Activated T-helper 1 cell treated with anti-CD3 and anti-CD28 coated beads, Interleukin-2, amount 50 U/mL, for 16 hours (primary cell): Measurements from ENCODE around the gene HBS1L.
A peak's percentile ranks its signal among the peaks of the same experiment; 100 is the strongest.

Experiments used
- DNase-seq, 2 donors: peaks; one replicate each; pipeline ENCODE4 v3.0.0-alpha.2; 2020; ENCODE audit warnings: low read depth in 1 of 2, low spot score in 1 of 2

The HBS1L gene

DNA sequence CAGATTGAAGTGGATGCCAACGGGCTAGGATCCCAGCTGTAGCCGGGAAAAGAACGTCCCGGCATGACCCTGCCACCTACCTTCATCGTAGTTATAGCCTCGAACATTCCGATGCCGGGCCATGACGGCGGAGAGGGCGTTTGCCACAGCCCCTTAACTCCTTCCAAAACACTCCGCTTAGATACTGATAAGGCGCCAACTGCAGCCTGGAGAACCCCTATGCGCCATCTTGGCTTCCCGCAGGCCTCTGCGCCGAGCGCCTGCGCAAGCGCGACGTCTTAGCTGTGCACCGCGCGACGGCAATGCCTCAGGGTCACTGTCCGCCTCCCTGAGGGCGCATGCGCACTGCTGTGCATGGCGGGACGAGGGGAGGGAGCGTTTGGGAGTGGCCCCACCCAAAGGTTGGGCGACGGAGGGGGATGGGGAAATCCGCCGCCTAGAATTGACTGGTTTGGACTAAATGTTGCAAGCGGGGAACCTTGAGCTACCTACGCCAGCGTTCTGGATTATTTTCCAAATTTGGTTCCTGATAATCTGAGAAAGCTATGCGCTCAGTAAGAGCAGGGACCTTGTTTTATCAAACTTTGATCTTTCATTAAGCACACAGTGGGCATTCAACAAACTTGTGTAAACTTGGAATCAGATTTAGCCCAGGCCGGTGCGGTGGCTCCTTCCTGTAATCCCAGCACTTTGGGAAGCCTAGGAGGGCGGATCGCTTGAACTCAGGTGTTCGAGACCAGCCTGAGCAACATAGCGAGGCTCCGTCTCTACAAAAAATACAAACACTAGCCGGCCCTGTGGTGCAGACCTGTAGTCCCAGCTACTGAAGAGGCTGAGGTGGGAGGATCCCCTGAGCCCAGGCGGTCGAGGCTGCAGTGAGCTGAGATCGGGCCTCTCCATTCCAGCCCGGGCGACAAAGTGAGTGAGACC is at the start of gene HBS1L:
Gene HBS1L, minus strand, starts transcription at position 254 of the 930 bp plus-strand sequence. Its CDS starts 131 bp downstream, at position 123.
- peak; percentile 88 to 97 for DNase-seq

DNA sequence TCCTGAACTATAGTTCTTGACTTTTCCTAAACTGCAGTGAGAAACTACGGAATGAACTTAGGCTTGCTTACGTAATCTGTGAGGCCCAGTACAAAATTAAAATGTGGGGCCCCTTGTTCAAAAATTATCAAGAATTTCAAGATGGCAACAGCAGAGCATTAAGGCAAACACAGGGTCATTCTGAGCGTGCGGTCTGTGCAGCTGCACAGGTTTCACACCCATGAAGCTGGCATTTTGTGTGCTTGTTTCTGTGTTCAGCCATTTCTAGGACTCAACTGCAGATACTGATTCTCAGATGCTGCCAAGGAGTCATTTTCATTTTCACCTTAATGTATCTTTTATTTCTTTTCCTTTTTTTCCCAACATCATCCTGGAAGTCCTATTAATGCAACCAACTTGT is 49.6 kb upstream of the HBS1L start:
- no peak for DNase-seq

DNA sequence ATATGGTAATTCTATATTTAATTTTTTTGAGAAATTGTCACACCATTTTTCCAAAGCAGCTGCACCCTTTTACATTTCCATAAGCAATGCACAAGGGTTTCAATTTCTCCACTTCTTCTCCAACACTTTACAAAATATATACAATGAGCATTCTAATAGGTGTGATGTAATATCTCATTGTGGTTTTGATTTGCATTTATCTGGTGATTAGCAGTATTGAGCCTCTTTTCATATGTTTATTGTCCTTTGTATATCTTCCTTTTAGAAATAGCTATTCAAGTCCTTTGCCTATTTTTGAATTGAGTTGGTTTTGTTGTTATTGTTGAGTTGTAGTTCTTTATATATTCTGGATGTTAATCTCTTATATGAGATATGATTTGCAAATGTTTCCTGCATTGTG is 47.6 kb upstream of the HBS1L start:
- DNase-seq, result no peak

DNA sequence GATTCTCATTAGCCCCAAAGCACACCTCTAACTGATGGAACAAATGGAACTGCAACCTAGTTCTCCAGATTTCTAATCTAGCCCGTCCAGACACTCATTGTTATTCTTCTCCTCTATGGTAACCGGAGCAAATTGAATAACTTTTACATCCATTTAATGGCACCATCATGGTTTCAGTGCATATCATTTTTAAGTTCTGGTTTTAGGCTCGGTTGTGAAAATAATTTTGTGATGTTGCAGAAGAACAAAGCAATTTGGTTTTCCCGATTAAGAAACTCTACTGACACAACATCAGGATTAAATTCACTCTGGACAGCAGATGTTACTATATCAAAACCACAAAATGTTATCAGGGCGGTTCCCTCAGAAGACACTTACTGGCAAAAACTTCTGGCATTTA is 42.5 kb upstream of the HBS1L start:
- DNase-seq, result no peak

DNA sequence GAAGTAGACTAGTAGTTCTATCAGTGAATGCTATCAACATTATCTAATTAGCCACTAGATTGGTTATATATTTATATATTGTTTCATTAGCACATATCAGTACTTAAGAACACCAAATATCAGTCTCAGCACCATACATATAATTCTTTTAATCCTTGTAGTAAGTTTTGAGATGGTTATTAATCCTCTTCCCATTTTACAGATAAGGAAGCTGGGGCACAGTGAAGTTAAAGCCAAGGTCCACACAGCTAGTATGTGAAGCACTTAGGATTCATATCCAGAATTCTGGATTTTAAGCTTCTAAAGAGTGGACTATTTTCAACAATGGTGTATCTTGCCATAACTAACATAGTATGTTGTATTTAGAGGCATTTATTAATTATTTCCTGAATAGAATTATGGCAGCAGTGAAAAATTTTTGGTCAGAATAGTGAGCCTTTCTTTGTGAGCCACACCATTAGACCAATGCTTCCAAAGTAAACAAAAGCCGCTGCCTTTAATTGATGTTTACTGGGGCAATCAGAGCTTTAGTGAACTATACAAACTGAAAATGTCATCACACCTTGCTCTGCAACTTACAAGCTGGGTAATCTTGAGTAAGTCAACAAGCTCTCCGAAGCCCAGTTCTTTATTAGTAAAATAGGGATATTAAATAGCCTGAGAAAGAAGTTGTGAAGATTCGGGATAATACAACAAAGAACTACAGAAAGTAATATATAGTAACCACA is 41.9 kb upstream of the HBS1L start:
- DNase-seq, result no peak

DNA sequence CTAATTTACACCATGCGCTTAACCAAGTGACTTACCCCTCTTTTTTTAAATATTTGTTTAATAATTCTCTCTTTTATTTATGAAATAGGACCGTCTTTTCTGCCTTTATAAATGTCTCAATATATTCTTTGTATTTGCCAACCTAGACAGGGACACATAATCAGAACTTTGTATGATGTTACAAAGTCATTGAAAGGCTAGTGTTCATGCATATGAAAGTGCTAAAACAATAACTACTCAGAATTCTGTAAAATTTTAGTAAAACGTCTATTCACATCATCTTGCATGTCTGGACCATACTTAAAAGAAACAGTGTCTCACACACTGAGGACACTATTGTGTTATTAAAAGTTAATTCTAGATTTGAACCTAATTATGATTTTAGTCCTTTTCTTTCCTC is 41.1 kb upstream of the HBS1L start:
- no peak for DNase-seq

DNA sequence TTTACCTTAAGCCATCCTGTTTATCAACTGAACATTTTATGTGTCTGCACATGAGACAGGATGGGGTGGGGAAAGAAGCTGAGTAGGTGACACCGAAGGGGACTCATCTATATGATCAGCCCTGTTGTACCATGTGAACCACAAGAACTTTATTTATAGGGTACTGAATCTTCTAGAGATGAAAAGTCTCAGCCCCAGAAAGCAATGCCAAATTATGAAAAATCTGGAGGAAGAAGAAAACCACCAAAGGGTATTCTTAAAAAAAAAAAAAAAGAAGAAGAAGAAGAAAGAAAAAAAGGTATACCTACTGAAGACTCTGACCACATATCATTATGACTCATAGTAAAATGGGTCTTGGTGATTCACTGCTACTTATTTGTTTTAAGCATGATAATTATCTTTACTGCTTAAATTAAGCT is 39.8 kb upstream of the HBS1L start:
- no peak for DNase-seq

DNA sequence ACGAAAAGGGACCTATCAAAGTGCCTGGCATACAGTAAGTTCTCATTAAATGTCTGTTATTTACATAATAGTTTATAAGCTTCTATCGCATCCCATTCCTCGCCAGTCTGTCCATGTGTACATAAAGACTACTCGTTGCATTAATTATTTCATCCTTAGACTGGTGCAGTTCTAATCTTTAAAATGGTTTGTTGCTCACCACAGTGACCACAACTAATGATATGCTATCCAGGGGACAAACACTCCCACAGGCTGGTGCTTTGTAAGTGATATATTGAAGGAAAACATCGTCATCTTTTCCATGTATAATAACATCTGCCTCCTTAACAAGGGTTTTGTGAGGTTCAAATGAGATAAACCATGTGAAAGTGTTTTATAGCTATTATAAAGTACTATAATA is 39.0 kb upstream of the HBS1L start:
- no peak for DNase-seq

DNA sequence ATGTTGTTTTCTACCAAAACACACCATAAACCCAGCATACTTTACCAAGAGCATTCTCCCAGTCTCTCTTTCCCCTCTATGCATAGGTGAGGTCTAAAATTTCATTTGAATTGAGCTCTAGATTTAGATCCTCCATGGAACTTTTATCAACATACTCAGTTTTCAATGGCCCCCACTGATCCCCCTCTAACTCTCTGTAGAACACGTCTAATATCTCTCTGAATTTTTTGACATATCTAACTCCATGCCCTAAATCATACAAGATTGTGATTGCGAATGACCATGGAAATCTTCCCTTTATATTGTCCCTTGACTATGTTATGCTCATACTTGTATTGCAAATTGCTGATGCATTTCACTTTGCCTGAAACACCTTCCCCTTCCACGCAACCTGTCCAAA is 38.1 kb upstream of the HBS1L start:
- DNase-seq, result no peak

DNA sequence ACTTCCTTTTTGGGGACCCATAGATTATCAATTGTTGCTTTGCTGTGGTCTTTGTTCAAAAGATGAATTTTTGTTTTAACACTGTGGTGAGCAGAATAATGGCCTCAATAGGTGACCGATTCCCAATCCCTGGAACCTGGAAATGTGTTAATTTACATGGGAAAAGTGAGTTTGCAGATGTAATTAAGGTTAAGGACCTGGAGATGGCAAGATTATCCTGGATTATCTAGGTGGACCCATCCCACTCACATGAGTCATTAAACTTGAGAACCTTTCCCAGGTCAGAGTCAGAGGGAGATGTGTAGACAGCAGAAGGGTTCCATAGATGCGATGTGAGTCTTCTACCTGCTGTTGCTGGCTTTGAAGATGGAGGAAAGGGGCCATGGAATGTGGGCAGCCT is 36.2 kb upstream of the HBS1L start:
- no peak for DNase-seq

DNA sequence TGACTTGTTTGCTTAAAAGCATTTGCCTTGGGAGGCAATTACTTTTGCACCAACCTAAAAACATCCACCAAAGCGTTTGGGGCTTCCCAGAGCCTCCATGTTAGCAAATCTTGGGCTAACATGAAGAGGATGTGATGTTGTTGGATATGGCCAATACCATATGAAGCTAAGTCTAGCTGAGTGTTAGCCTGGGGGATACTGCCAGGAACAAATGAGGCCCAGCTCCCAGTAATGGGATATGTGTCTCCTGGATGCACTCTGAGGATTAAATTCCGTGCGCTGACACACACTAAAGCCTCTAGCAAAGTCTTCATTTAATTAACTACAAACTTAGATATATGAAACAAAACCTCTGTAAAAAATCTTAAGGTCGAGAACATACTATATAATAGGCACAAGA is 35.3 kb upstream of the HBS1L start:
- DNase-seq, result no peak

DNA sequence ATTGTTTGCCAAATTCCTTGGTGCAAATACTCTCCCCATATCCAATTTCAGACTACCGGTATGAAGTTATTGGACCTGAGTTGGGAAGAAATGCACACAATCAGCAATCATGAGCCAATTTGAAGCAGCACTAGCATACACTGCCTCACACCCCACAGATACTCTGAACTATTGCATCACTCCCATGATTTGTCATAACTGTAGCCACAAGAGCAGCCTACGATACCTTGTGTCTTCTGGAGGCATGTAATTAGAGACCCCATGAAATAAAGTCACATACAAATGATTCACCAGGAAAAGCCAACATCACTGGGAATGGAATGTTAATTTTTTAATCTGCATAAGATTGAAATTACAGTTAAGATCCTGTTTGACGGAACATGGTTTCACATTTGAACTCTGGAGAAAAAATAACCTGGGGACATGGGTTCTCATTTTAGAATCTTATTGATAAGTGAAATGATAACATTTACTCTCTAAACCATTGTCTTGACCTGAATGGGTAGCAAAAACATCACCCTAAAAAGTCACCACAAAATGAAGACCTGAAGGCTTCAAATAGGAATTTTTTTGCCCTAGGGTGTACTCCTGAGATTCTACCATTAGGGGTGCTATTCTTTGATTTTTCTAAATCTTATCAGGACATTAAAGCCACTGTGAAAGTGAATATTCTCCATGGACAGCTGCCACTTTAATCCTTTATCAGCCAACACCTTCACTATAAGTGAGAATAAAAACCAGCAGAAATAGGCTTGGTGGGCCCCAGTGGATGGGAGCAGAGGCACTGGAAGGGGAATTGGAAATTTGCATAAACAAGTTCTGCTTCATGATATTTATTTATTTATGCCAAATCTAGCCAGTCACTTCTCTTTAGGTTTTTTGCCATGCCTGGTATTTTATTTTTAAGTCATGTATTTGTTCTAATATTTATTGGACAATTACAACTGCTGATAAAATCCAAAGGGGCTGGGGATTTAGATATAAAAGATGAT is 34.5 kb upstream of the HBS1L start:
- no peak for DNase-seq

DNA sequence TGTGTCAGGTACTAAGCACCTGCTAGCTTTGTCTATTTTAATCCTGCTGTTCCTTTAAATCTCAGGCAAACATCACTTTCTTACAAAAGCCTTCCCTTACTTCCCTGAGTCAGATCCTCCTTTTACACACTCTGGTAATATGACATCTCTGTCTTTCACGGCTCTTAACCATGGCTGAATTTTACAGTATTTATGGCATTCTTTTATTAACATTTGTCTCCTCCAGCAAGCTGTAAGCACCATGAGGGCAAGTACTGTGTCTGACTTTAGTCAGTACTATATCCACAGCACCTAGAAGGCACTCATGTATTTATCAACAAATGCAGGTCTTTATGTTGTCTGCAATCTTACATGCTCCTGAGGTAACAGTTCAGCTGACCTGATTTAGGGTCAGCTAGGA is 33.7 kb upstream of the HBS1L start:
- no peak for DNase-seq

DNA sequence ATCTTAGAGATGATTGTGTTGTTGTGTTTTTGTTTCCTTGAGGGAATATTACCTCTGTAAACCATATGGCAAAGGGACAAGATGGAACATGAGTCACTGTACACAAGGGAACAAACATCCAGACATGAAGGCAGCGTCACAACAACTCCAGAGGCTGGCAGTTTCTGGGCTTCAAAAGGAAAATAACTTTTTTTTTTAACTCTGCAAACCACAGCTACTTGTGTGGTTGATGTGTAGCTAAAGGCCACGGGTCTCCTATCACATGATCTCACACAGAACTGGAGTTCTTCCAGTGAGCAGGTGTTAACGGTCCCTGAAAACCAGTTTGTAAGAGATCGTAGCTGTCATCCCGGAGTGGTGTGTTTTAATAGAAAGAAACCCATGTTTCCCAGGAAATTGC is 33.2 kb upstream of the HBS1L start:
- no peak for DNase-seq

DNA sequence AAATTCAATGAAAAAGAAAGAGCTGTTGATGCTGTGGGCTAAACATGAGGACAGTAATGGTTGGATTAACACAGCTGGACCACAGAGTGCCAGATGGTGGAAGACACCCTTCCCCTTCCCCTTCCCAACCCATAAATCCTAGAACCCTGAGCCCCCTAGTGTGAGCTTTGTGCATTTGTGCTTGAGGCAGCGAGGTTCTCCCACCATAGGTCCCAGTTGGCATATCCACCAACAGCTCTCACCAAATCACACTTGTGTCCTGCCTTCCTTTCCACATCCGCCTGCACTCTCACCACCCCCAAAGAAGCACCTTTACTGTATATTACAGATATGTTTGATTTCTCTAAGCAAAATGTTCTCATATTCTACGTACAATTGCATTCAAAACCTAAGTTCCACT is 32.8 kb upstream of the HBS1L start:
- no peak for DNase-seq

DNA sequence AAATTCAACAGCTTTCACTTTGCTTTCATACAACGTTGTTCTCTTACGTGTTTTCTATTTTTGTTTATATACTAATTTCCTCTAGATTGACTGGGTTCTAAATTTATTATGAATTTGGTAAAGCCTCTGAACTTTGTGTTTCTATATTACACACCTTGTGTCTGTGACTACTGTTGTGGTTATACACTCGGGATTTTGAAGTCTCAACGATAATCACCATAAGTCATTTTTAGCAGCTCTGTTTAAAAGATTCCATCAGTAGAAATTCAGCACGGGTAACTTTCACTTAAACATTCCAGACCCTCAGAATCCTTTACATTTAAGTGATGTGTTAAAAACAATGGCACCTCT is 31.8 kb upstream of the HBS1L start:
- DNase-seq, result no peak

DNA sequence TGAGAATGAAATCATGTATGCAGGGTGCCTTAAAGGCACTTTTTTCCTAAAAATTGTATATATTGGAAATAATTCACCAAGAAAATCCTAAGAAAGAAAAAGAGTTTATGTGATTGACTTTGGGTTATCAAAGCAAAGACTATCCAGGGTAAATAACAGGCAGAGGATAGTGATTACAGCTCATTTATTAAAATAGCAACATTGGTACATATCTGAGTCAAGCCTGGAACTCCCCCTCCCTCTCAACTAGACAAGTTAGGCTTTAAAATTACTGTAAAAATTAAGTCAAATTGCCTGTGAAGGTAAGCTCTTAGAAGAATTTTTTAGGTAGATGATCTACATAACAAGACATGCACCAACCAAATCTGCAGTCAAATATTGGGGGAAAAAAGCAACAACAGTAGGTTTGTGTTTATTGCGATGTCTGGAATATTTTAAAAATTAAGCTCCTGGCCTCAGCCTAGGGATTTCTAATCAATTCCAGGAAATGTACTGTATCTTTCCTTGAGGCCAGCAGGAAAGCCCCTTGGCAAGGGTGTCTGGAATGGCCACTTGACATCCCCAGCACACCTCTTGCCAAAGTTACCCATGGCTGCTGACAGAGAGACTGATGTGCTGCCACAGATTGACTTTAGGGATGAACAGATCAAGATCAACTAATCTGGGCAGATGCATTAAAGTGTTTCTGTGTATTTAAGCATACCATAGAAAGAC is 31.2 kb upstream of the HBS1L start:
- DNase-seq, result no peak

DNA sequence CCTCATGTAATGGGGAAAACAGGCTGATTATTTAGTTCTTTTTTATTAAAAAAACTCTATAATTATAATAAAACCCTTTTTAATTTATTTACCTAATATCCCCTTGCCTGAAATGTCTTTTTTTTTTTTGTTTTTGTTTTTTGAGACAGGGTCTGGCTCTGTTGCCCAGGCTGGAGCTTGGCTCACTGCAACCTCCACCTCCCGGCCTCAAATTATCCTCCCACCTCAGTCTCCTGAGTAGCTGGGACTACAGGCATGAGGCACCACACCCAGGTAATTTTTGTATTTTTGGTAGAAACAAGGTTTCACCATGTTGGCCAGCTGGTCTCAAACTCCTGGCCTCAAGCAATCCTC is 30.3 kb upstream of the HBS1L start:
- no peak for DNase-seq

DNA sequence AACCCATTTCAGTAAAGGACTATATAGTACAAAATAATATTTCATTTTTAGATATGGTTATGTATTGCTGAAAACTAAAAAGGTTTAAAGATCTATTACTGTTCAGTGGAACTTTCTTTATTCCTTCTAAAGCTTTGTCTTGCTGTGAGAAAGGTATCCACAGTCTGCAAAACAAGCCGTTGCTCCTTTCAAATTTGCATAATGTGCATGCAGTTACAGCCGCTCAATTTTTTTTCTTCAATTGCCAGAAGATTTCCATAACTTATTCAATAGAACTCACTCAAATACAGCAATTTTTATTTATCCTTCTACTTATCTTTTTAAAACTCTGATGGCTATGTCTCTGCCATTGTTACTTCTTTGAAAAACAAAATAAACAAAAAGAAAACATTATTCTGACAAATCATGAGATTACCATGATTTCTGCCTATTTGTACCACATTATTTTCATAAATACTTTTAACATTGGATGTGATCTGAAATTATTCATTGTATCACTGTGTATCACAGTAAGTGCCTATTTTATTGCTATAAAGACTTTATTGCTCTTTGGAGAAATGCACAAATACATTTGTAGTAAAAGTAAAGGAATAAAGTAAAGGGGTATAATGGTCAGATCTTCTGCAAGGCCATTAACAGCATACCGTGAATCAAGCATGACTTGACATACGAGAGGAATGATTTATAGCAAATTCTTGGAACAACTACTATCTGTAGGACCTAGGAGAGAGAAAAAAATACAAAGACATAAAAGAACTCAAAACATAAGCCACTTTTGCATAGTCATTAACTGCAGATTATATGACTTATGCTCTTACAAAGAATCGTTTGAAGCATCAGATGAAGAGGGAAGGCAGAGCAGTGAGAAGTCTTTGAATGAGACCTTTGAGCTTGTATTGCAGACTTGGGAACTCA is 29.6 kb upstream of the HBS1L start:
- no peak for DNase-seq

DNA sequence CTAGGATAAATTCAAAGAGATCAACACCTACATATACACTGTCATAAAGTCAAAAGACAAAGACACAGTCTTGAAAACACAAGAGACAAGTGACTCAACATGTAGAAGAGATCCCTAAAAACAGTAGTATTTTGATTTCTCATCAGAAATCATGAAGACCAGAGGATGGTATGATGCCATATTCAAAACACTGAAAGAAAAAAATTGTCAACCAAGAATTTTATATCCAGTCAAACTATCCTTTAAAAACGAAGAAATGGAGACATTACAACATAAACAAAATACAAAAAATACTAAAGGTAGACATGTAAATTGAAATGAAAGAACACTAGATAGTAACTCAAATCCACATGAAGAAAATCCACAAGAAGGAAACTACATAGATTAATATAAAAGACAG is 27.3 kb upstream of the HBS1L start:
- DNase-seq, result no peak
